ENCODE measurements around the gene NIM1K.

- TF ChIP-seq POLR2A (IDR thresholded peaks at IDR 0.05; ENCODE audit: low read depth, low read length) (no peak), POLR2AphosphoS5 (IDR thresholded peaks at IDR 0.05; ENCODE audit: low read depth, low read length) (no peak), TAF1 (IDR thresholded peaks at IDR 0.05; ENCODE audit: borderline replicate concordance, low read depth, low read length) (no peak)
Measured at GRCh38 chr5:43273552-43273951, 81.5 kb downstream of the NIM1K start.
